Smooth muscle cell of the pulmonary artery (primary cell): ENCODE data around the gene ELK1. TPM values are rescaled to one million over a fixed set of nuclear protein-coding genes. Genes with fewer than 3 reads are reported as not detected.

Experiments used
- total RNA-seq: library from RNA; depleted of rRNA; stranded (reverse); fragments of >200 nt; gene quantifications from 2 replicates; pipeline ENCODE4 v1.2.3, GENCODE V29; 2014

Gene ELK1, protein sequence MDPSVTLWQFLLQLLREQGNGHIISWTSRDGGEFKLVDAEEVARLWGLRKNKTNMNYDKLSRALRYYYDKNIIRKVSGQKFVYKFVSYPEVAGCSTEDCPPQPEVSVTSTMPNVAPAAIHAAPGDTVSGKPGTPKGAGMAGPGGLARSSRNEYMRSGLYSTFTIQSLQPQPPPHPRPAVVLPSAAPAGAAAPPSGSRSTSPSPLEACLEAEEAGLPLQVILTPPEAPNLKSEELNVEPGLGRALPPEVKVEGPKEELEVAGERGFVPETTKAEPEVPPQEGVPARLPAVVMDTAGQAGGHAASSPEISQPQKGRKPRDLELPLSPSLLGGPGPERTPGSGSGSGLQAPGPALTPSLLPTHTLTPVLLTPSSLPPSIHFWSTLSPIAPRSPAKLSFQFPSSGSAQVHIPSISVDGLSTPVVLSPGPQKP
- 20.4 and 27.5 TPM in 2 replicates for total RNA-seq

GRCh38 chrX:47650164-47651042 is at the start of gene ELK1:
TSS of gene ELK1 (minus strand) at chrX:47650563. CDS start at chrX:47641441, 9,122 bp downstream.

GRCh38 chrX:47658684-47659420 is 8.5 kb upstream of the ELK1 start, which contains the start of gene UXT:
TSS of gene UXT (minus strand) at chrX:47659180. CDS start at chrX:47658927, 253 bp downstream.

GRCh38 chrX:47629419-47630200 is 20.8 kb downstream of the ELK1 start, which contains the start of gene CFP:
TSS of gene CFP (minus strand) at chrX:47629930. CDS start at chrX:47629844, 86 bp downstream.

DNA sequence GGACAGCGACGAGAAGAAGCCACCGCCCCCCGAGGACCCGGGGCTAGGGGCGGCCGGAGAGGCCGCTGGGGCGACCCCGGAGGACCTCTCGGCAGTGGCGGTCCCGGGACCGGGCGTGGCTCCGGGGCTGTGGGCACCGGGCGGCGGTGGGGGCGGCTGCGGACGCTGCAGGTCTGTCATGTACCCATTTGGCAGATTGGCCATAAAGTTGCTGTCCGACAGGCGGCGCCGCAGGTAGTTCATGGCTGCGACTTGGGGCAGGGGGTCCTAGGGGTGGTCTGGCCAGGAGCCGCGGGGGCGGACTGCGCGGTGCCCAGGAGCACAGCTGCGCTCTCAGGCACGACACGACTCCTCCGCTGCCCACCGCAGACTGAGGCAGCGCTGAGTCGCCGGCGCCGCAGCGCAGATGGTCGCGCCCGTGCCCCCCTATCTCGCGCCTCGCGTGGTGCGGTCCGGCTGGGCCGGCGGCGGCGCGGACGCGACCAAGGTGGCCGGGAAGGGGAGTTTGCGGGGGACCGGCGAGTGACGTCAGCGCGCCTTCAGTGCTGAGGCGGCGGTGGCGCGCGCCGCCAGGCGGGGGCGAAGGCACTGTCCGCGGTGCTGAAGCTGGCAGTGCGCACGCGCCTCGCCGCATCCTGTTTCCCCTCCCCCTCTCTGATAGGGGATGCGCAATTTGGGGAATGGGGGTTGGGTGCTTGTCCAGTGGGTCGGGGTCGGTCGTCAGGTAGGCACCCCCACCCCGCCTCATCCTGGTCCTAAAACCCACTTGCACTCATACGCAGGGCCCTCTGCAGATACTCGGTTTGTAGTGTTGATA is 30.7 kb downstream of the ELK1 start, which contains the start of gene SYN1:
TSS of gene SYN1 (minus strand) at position 372 of the 817 bp plus-strand sequence. CDS start at position 243, 129 bp downstream.

Other genes starting within 250 kb of the ELK1 start
- 5.4 and 6.5 TPM in 2 replicates for gene ZNF41, start 167.3 kb downstream of the ELK1 start, total RNA-seq
- 22.9 and 23.7 TPM in 2 replicates for gene ARAF, start 89.4 kb downstream of the ELK1 start, total RNA-seq
- 1,183 and 1,864 TPM in 2 replicates for gene TIMP1, start 68.1 kb downstream of the ELK1 start, total RNA-seq
- gene SYN1, start 30.7 kb downstream of the ELK1 start, total RNA-seq, result 0.07 and 0.36 TPM in 2 replicates
- 0.07 and 0.10 TPM in 2 replicates for gene CFP, start 20.6 kb downstream of the ELK1 start, total RNA-seq
- gene UXT, start 8.6 kb upstream of the ELK1 start, total RNA-seq, result 70.6 and 90.6 TPM in 2 replicates
- gene ZNF81, start 186.3 kb upstream of the ELK1 start, total RNA-seq, result 7.6 and 8.4 TPM in 2 replicates